PFSK-1 (cell line): ENCODE measurements around the gene ST6GALNAC2.

Source experiments
- POLR2AphosphoS5 ChIP-seq: IDR thresholded peaks from 2 replicates; pipeline ENCODE4 v1.6.1; 2012; ENCODE audit warnings: low read depth, mild to moderate bottlenecking, control low read depth, low read length, moderate library complexity
- SIN3A ChIP-seq: IDR thresholded peaks from 2 replicates; pipeline ENCODE4 v1.6.1; 2012; ENCODE audit warnings: mild to moderate bottlenecking, low read length, moderate library complexity, borderline replicate concordance; ENCODE audit not compliant: insufficient read depth
- TAF1 ChIP-seq: IDR thresholded peaks from 2 replicates; pipeline ENCODE4 v1.6.1; 2012; ENCODE audit warnings: low read length, control low read depth, borderline replicate concordance; ENCODE audit not compliant: insufficient read depth

DNA sequence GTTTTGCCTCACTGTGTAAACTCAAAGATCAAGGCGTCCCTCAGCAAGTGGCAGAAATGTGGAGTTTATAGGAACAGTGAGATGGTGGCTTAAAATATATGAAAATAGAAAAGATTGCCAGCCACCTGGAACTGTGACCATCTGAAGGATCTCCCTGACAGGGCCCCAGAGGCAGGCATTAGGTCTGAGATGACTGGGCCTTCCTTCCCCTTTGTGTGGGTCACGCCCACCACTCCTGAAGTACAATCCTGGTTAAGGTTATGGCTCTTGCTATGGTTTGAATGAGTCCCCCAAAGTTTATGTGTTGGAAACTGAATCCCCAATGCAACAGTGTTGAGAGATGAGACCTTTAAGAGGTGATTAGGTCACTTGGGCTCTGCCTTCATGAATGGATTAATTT, 6.4 kb downstream of the ST6GALNAC2 start:
- TF ChIP-seq POLR2AphosphoS5 (no peak), TAF1 (no peak), SIN3A (no peak)
